Left lung (tissue), 10 donors: ENCODE measurements around the gene AHRR. TPM values are rescaled to one million over a fixed set of nuclear protein-coding genes. Genes with fewer than 3 reads are reported as not detected.

Source experiments
- ATAC-seq: fragments of 200-7000 bp; cut with Tn5 transposase; one replicate; pipeline ENCODE4 v1.9.1; 2020; ENCODE audit warnings: moderate library complexity
- DNase-seq, 4 donors: peaks; one replicate each; pipeline ENCODE4 v3.0.0-alpha.2; 2013 to 2020
- H3K27ac ChIP-seq, 2 donors: fragments of 200-600 bp; sonication (generic) in 1 of 2; one replicate each; pipeline versions ENCODE4 v1.5.0 to v1.8.0; 2020 to 2021
- H3K27me3 ChIP-seq, 2 donors: fragments of 200-600 bp; sonication (generic) in 1 of 2; one replicate each; pipeline versions ENCODE4 v1.5.0 to v1.8.0; 2020 to 2021
- H3K36me3 ChIP-seq, 2 donors: fragments of 200-600 bp; sonication (generic) in 1 of 2; one replicate each; pipeline versions ENCODE4 v1.5.0 to v1.8.0; 2020 to 2021
- H3K4me1 ChIP-seq, 2 donors: fragments of 200-600 bp; one replicate each; pipeline ENCODE4 v1.8.0; 2021
- H3K4me3 ChIP-seq, 2 donors: fragments of 200-600 bp; sonication (generic) in 1 of 2; one replicate each; pipeline versions ENCODE4 v1.5.0 to v1.8.0; 2020 to 2021; ENCODE audit warnings: mild to moderate bottlenecking in 1 of 2
- H3K9me3 ChIP-seq, 2 donors: fragments of 200-600 bp; sonication (generic) in 1 of 2; one replicate each; pipeline versions ENCODE4 v1.5.0 to v1.8.0; 2020 to 2021
- intact Hi-C, 2 donors: fragments of 100-400 bp; cut with DNase I; formaldehyde crosslinking; loops; one replicate each; pipeline versions ENCODE4 v1.11.2 to v1.14.2; 2022
- polyA plus RNA-seq, 6 donors: library from polyadenylated mRNA; unstranded; fragments of 120-200 nt; gene quantifications; one replicate each; pipeline ENCODE4 v1.2.1, GENCODE V29; 2013; ENCODE audit not compliant: insufficient read length in 6 of 6
- total RNA-seq, 2 donors: library from RNA; stranded (reverse); fragmentation: NEBNext Ultra II Directional; extraction: Animal tissue kit (Norgen Biotek cat#: 25700); gene quantifications; one replicate each; pipeline ENCODE4 v1.2.1, GENCODE V29; 2021
- TF ChIP-seq, protein P1 (sequence below), 2 donors: fragments of 200-600 bp; sonication (generic) in 1 of 2; IDR thresholded peaks; one replicate each; pipeline versions ENCODE4 v1.5.0 to v1.8.0; 2021; ENCODE audit warnings: antibody characterized with exemption in 2 of 2
- donor health status: DM: no; HTN: yes; CAD: no.
- donor health status: DM: no; HTN: no; CAD: no.

Gene AHRR
- total and polyA plus RNA-seq, 8 donors = 0.32 to 8.4 (median 4.7) TPM

- TF ChIP-seq, protein P1, sequence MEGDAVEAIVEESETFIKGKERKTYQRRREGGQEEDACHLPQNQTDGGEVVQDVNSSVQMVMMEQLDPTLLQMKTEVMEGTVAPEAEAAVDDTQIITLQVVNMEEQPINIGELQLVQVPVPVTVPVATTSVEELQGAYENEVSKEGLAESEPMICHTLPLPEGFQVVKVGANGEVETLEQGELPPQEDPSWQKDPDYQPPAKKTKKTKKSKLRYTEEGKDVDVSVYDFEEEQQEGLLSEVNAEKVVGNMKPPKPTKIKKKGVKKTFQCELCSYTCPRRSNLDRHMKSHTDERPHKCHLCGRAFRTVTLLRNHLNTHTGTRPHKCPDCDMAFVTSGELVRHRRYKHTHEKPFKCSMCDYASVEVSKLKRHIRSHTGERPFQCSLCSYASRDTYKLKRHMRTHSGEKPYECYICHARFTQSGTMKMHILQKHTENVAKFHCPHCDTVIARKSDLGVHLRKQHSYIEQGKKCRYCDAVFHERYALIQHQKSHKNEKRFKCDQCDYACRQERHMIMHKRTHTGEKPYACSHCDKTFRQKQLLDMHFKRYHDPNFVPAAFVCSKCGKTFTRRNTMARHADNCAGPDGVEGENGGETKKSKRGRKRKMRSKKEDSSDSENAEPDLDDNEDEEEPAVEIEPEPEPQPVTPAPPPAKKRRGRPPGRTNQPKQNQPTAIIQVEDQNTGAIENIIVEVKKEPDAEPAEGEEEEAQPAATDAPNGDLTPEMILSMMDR (IDR thresholded peaks at IDR 0.05) = no peak
- H3K27me3 ChIP-seq = peaks cover 6 to 9% of the 10 kb centered on the region in 2 donors
- H3K9me3 ChIP-seq = no peaks in the 10 kb centered on the region
- no peak overlapping the region for H3K27ac ChIP-seq
- no peaks in the 10 kb centered on the region for H3K36me3 ChIP-seq
- peaks cover 6 to 20% of the 10 kb centered on the region in 2 donors for H3K4me1 ChIP-seq
- no peak overlapping the region for H3K4me3 ChIP-seq
- DNase-seq (no peak), ATAC-seq (no peak)
- intact Hi-C loops = no loop called here
Measured at GRCh38 chr5:402615-403359, 81.3 kb downstream of the AHRR start.

DNA sequence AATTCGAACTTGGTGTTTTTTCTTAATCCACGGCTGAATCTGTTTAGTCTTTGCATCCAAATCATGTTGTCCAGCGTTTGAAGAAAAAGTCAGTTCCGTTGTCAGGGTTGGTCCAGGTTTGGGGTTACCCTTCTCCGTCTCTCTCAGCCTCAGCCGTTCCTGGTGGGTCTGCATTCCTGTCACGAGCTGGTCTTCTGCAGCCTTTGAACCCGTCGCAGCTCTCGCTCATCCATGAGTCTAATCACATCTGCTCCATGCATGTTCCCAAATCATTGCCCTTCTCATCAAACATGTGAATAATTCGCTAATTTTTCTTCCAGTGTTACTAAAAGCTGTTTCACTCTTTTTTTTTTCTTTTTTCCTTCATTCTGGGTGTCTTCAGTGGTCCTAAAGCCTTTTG lies 82.5 kb downstream of the AHRR start:
- intact Hi-C loops = no loop called here
- no peaks in the 10 kb centered on the region for H3K9me3 ChIP-seq
- no peaks in the 10 kb centered on the region for H3K36me3 ChIP-seq
- no peak overlapping the region for H3K4me3 ChIP-seq
- peaks cover 6 to 16% of the 10 kb centered on the region in 2 donors for H3K4me1 ChIP-seq
- DNase-seq (no peak), ATAC-seq (no peak)
- H3K27ac ChIP-seq = no peak overlapping the region
- TF ChIP-seq, protein P1 (IDR thresholded peaks at IDR 0.05) = no peak
- H3K27me3 ChIP-seq = peaks cover 6 to 9% of the 10 kb centered on the region in 2 donors

DNA sequence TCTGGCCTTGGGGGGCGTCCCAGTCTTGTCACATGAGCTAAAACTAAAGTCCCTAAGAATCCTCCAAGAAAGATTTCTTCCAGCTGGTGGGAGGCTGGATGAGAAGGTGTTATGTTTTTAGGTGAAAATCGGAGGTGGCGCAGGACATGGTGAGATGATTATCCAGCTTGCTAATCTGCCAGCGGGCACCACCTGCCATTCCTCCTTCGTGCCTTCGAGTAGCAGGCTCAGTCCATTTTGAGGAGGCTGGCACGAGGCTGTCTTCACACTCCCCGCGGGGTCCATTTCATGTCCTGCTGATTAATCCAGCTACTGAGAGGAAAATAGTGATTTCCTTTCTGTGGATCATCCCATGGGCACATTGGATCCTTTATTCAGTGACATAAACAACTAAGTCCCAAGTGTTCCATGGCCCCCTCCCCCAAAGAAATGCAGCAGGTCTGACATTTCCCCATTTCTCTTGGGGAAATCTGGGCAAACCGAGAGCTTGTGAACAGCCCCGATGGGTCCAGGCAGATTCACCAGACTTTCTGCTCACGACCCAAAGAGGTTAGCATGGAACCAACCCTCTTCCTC lies 83.2 kb downstream of the AHRR start:
- H3K9me3 ChIP-seq = no peaks in the 10 kb centered on the region
- intact Hi-C loops = no loop called here
- no peaks in the 10 kb centered on the region for H3K36me3 ChIP-seq
- H3K27ac ChIP-seq = no peak overlapping the region
- H3K4me1 ChIP-seq = peaks cover 6 to 8% of the 10 kb centered on the region in 2 donors
- TF ChIP-seq, protein P1 (IDR thresholded peaks at IDR 0.05) = no peak
- ATAC-seq (no peak), DNase-seq (no peak)
- H3K27me3 ChIP-seq = peaks cover 5 to 6% of the 10 kb centered on the region in 2 donors
- H3K4me3 ChIP-seq = no peak overlapping the region

DNA sequence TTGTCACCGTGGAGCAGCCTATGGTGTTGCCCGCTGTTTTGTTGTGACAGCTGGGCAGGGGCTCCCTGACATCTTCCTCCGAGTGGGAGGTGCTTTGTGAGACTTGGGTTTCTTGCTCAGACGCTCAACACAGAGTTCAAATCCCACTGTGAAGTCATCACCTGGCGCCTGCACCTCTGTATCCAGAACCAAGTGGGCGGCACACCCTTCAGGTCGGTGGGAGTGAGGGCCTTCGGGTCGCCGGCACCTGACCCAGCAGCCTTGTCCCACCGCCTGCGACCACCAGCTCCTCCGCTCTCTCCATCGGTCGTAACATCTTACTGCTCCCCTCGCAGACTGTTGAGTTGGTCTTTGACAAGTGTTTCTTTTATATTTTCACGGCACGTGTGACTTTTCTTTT lies 83.9 kb downstream of the AHRR start:
- Histone ChIP-seq H3K36me3 (no peaks in the 10 kb centered on the region), H3K27me3 (peaks cover 0 to 5% of the 10 kb centered on the region in 2 donors), H3K9me3 (no peaks in the 10 kb centered on the region), H3K27ac (no peak overlapping the region), H3K4me3 (no peak overlapping the region), H3K4me1 (peaks cover 1 to 2% of the 10 kb centered on the region in 2 donors)
- TF ChIP-seq, protein P1 (IDR thresholded peaks at IDR 0.05) = no peak
- DNase-seq (no peak), ATAC-seq (no peak)
- intact Hi-C loops = no loop called here

- H3K27me3 ChIP-seq = no peaks in the 10 kb centered on the region
- ATAC-seq (no peak), DNase-seq (peak in 1 of 4 donors; percentile 59)
- H3K36me3 ChIP-seq = no peaks in the 10 kb centered on the region
- H3K4me3 ChIP-seq = no peak overlapping the region
- TF ChIP-seq, protein P1 (IDR thresholded peaks at IDR 0.05) = no peak
- intact Hi-C loops = no loop called here
- H3K27ac ChIP-seq = no peak overlapping the region
- H3K4me1 ChIP-seq = no peaks in the 10 kb centered on the region
- no peaks in the 10 kb centered on the region for H3K9me3 ChIP-seq
Measured at GRCh38 chr5:406041-406440, 84.5 kb downstream of the AHRR start.
